ENCODE data around the gene LAMB3. TPM values are rescaled to one million over a fixed set of nuclear protein-coding genes. Genes with fewer than 3 reads are reported as not detected.

The LAMB3 gene
- polyA plus RNA-seq, 1 experiment, result 4.4 TPM

DNA sequence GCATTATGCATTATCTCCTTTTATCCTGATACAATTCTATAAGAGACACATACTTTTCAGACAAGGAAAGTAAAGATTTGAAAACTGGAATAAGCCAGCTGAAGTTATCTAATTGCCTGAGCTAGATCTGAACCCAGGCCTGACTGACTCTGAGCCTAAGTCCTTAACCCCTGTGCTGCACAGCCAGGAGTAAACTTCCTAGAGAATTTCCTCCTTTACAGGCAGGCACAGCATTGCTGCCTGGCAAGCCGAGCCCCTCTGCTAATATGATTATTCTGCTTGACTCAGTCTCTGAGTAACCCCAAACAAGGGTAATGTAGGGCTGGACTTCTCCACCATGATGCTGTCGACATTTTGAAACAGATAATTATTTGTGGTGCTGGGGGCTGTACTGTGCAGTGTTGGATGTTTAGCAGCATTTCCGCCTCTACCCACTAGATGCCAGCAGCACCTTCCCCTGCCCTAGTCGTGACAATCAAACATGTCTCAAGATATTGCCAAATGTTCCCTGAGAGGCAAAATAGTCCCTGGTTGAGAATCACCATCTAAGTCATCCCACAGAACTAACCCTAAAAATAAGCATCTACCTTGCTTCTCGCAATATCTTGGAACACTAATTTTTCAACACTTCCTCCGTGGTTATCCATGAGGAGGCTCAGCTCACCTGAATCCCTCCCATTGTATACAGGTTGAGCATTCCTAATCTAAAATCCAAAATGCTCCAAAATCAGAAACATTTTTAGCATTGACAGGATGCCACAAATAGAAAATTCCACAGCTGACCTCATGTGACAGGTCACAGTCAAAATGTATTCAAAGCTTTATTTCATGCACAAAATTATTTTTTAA, 50.2 kb downstream of the LAMB3 start:
- no peak overlapping the region for H3K4me3 ChIP-seq (ENCODE audit: low read depth, low read length)
- no peak for DNase-seq (ENCODE audit: low read depth)
- ChIA-PET POLR2A (no interaction called here), CTCF (interaction anchor here (0.6 to 3.3 kb wide), 12 partner anchors 8 to 93 kb away, joined by 3 to 8 read pairs (median 4); no protein-coding TSS in a partner anchor)
- H3K27me3 ChIP-seq (ENCODE audit: control insufficient read depth, insufficient read depth, low read length), result no peaks in the 10 kb centered on the region
- no peaks in the 10 kb centered on the region for H3K36me3 ChIP-seq (ENCODE audit: control insufficient read depth, insufficient read depth, low read length)
- TF ChIP-seq, protein P1, sequence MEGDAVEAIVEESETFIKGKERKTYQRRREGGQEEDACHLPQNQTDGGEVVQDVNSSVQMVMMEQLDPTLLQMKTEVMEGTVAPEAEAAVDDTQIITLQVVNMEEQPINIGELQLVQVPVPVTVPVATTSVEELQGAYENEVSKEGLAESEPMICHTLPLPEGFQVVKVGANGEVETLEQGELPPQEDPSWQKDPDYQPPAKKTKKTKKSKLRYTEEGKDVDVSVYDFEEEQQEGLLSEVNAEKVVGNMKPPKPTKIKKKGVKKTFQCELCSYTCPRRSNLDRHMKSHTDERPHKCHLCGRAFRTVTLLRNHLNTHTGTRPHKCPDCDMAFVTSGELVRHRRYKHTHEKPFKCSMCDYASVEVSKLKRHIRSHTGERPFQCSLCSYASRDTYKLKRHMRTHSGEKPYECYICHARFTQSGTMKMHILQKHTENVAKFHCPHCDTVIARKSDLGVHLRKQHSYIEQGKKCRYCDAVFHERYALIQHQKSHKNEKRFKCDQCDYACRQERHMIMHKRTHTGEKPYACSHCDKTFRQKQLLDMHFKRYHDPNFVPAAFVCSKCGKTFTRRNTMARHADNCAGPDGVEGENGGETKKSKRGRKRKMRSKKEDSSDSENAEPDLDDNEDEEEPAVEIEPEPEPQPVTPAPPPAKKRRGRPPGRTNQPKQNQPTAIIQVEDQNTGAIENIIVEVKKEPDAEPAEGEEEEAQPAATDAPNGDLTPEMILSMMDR (IDR thresholded peaks at IDR 0.05; ENCODE audit: insufficient read depth, low read depth, low read length), result peak; percentile 60

DNA sequence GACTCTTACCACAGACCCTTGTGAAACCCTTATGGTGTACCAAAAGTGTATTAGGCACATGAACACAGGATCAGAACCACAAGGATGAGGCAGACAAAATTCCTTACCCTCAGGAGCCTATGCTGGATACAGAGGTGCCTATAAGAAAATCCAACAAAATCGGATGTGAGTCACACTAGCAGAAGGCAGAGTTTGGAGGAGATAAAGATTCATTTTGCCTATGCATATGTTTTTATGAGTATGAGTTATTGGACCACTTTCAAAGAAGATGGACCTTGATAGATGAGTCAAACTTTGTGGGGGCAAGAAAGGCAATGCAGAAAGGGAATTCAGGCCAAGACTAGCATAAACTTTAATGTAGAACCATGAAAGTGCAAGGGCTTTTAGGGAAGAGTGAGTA, 51.7 kb downstream of the LAMB3 start:
- no peaks in the 10 kb centered on the region for H3K36me3 ChIP-seq (ENCODE audit: control insufficient read depth, insufficient read depth, low read length)
- CTCF ChIA-PET, result interaction anchor here (0.9 to 3.3 kb wide), 4 partner anchors 10 to 29 kb away, joined by 3 to 8 read pairs (median 3); no protein-coding TSS in a partner anchor
- no peak overlapping the region for H3K4me3 ChIP-seq (ENCODE audit: low read depth, low read length)
- DNase-seq (ENCODE audit: low read depth), result no peak
- H3K27me3 ChIP-seq (ENCODE audit: control insufficient read depth, insufficient read depth, low read length), result no peaks in the 10 kb centered on the region; the same call in 1 of the 2 replicates
- POLR2A ChIA-PET, result no interaction called here
- TF ChIP-seq, protein P1 (IDR thresholded peaks at IDR 0.05; ENCODE audit: insufficient read depth, low read depth, low read length), result no peak

DNA sequence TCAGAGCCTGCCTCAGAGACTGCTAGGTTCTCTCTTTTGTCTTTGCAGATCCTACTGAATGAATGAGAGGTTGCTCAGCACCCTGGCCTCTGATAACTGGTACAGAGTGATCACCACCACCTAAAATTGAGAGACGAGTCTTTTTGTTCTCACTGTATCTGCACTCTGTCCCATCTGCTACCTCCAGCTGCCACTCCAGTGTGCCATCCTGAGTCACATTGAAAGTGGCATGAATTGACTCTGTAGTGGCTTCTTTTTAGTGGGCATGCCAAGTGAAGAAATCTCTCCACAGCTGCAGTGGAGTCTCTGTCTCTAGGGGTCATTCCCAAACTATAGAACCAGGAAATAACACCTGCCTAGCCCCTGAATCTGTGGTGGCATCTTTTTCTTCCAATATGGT, 54.0 kb downstream of the LAMB3 start:
- Histone ChIP-seq H3K4me3 (ENCODE audit: low read depth, low read length) (no peak overlapping the region), H3K27me3 (ENCODE audit: control insufficient read depth, insufficient read depth, low read length) (no peaks in the 10 kb centered on the region; the same call in 1 of the 2 replicates), H3K36me3 (ENCODE audit: control insufficient read depth, insufficient read depth, low read length) (no peaks in the 10 kb centered on the region)
- TF ChIP-seq, protein P1 (IDR thresholded peaks at IDR 0.05; ENCODE audit: insufficient read depth, low read depth, low read length), result no peak
- CTCF ChIA-PET, result interaction anchor here (1.3 to 1.4 kb wide), 2 partner anchors 28 to 30 kb away, joined by 4 to 5 read pairs; no protein-coding TSS in a partner anchor
- DNase-seq (ENCODE audit: low read depth), result no peak
- POLR2A ChIA-PET, result no interaction called here

DNA sequence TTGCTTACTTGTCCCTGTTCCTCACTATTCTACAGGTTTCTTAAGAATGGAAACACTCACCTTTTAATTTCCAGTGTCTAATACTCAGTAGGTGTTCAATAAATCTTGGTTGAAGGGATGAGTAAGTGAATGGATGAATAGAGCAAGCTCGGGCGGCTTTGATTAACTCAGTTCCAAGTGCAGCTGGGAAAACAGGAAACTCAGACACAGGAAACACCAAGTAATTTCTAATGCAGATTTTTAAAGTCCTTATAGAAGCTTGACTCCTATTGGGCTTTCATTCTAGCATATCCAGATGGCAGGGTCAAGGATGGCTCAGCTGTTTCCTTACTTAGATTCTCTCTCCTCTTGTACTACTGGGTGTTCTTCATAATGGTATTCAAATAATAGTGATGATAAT, 54.7 kb downstream of the LAMB3 start:
- Histone ChIP-seq H3K36me3 (ENCODE audit: control insufficient read depth, insufficient read depth, low read length) (no peaks in the 10 kb centered on the region), H3K4me3 (ENCODE audit: low read depth, low read length) (no peak overlapping the region), H3K27me3 (ENCODE audit: control insufficient read depth, insufficient read depth, low read length) (no peaks in the 10 kb centered on the region; the same call in 1 of the 2 replicates)
- no peak for DNase-seq (ENCODE audit: low read depth)
- POLR2A ChIA-PET, result no interaction called here
- CTCF ChIA-PET, result interaction anchor here (1.3 to 1.4 kb wide), 2 partner anchors 27 to 30 kb away, joined by 4 to 5 read pairs; no protein-coding TSS in a partner anchor
- TF ChIP-seq, protein P1 (IDR thresholded peaks at IDR 0.05; ENCODE audit: insufficient read depth, low read depth, low read length), result no peak

GRCh38 chr1:209595599-209596285, 56.5 kb downstream of the LAMB3 start:
- Histone ChIP-seq H3K4me3 (ENCODE audit: low read depth, low read length) (no peak overlapping the region), H3K36me3 (ENCODE audit: control insufficient read depth, insufficient read depth, low read length) (no peaks in the 10 kb centered on the region), H3K27me3 (ENCODE audit: control insufficient read depth, insufficient read depth, low read length) (no peaks in the 10 kb centered on the region; the same call in 1 of the 2 replicates)
- DNase-seq (ENCODE audit: low read depth), result no peak
- TF ChIP-seq, protein P1 (IDR thresholded peaks at IDR 0.05; ENCODE audit: insufficient read depth, low read depth, low read length), result no peak
- CTCF ChIA-PET, result interaction anchor here (1.8 kb wide), 1 partner anchor 19 kb away, joined by 8 read pairs; no protein-coding TSS in a partner anchor
- POLR2A ChIA-PET, result no interaction called here

Data from BJ (cell line).